Measurements from ENCODE around the gene DDX42. TPM values are rescaled to one million over a fixed set of nuclear protein-coding genes. Genes with fewer than 3 reads are reported as not detected.

The DDX42 gene
- total RNA-seq, 1 donor from 2014 or later = 104 TPM

DNA sequence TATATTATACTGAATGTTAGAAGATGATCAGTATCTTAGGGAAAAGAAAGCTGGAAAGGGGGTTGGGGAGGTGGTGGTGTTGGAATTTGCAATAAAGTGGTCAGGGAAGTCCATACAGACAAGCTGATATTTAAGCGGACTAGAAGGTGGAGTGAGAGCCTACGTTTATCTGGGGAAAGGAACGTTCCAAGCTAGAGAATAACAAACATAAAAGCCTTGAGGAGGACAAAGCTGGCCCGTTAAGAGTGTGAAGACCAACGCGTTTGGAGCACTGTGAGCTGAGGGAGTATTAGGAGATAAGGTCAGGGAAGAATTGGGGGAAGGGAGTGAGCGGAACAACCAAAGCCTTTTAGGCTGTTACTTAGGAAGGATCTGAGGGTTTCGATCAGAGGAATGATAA, 1.4 kb downstream of the DDX42 start:
- Mint-ChIP-seq H3K9me3 (no peaks in the 10 kb centered on the region), H3K27ac (peak overlapping the region; percentile 81), H3K4me1 (peaks cover 22% of the 10 kb centered on the region), H3K27me3 (ENCODE audit: insufficient read depth, low read depth) (no peaks in the 10 kb centered on the region), H3K4me3 (peak overlapping the region; percentile 99), H3K36me3 (peaks cover 10% of the 10 kb centered on the region)
- DNase-seq (ENCODE audit: low spot score) = peak; percentile 10
- no peaks in the 10 kb centered on the region for H3K9me3 ChIP-seq (ENCODE audit: low read depth)
- peaks cover 23% of the 10 kb centered on the region for H3F3A ChIP-seq (ENCODE audit: low read depth)
- TF ChIP-seq, protein P1, sequence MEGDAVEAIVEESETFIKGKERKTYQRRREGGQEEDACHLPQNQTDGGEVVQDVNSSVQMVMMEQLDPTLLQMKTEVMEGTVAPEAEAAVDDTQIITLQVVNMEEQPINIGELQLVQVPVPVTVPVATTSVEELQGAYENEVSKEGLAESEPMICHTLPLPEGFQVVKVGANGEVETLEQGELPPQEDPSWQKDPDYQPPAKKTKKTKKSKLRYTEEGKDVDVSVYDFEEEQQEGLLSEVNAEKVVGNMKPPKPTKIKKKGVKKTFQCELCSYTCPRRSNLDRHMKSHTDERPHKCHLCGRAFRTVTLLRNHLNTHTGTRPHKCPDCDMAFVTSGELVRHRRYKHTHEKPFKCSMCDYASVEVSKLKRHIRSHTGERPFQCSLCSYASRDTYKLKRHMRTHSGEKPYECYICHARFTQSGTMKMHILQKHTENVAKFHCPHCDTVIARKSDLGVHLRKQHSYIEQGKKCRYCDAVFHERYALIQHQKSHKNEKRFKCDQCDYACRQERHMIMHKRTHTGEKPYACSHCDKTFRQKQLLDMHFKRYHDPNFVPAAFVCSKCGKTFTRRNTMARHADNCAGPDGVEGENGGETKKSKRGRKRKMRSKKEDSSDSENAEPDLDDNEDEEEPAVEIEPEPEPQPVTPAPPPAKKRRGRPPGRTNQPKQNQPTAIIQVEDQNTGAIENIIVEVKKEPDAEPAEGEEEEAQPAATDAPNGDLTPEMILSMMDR (IDR thresholded peaks at IDR 0.05) = no peak
- peaks cover 8% of the 10 kb centered on the region for H3K4me1 ChIP-seq
- H3K27ac ChIP-seq = no peak overlapping the region
- peak overlapping the region; percentile 84 for H3K4me2 ChIP-seq
- H3K79me2 ChIP-seq (ENCODE audit: low read depth) = peaks cover 93% of the 10 kb centered on the region
- H3K4me3 ChIP-seq = peak overlapping the region; percentile 73
- peaks cover 73% of the 10 kb centered on the region for H4K20me1 ChIP-seq (ENCODE audit: low read depth)
- no peak overlapping the region for H2AFZ ChIP-seq (replicated peaks)
- H3K36me3 ChIP-seq = peaks cover 5% of the 10 kb centered on the region
- no peaks in the 10 kb centered on the region for H3K27me3 ChIP-seq
- H3K9ac ChIP-seq = peak overlapping the region; percentile 97

DNA sequence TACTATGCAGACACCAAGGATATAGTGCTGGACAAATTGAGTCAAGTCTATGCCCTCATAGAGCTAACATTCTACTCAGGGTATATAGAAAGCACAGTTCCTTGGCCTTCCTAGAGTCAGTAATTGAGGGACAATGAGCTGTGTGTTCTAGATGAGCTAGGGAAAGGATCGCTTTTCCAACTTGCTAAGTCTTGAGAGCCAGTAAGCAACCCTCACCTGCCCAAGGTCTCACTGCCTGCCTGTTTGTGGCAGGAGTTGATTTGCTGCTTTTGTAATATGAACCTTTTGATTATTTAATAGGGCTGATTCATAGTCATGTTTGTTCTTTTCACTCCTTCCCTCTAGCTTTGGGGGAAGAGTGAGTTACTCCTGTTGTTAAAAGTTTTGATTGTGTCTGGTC, 6.5 kb downstream of the DDX42 start:
- Histone ChIP-seq H2AFZ (replicated peaks) (no peak overlapping the region), H3K79me2 (ENCODE audit: low read depth) (peaks cover 100% of the 10 kb centered on the region), H3K4me2 (no peak overlapping the region), H3F3A (ENCODE audit: low read depth) (peaks cover 4% of the 10 kb centered on the region), H3K9ac (peak overlapping the region; percentile 8), H3K27me3 (no peaks in the 10 kb centered on the region), H3K4me1 (peaks cover 8% of the 10 kb centered on the region), H3K27ac (no peak overlapping the region), H3K4me3 (no peak overlapping the region), H3K9me3 (ENCODE audit: low read depth) (no peaks in the 10 kb centered on the region), H3K36me3 (peaks cover 5% of the 10 kb centered on the region), H4K20me1 (ENCODE audit: low read depth) (peaks cover 99% of the 10 kb centered on the region)
- no peak for DNase-seq (ENCODE audit: low spot score)
- no peak overlapping the region for H3K27ac Mint-ChIP-seq
- peaks cover 15% of the 10 kb centered on the region for H3K36me3 Mint-ChIP-seq
- TF ChIP-seq EZH2 (IDR thresholded peaks at IDR 0.05) (no peak), EZH2phosphoT487 (IDR thresholded peaks at IDR 0.05) (no peak)
- TF ChIP-seq, protein P1 (IDR thresholded peaks at IDR 0.05) = no peak
- no peaks in the 10 kb centered on the region for H3K9me3 Mint-ChIP-seq
- no peak overlapping the region for H3K4me3 Mint-ChIP-seq
- no peaks in the 10 kb centered on the region for H3K27me3 Mint-ChIP-seq (ENCODE audit: insufficient read depth, low read depth)
- peaks cover 7% of the 10 kb centered on the region for H3K4me1 Mint-ChIP-seq

DNA sequence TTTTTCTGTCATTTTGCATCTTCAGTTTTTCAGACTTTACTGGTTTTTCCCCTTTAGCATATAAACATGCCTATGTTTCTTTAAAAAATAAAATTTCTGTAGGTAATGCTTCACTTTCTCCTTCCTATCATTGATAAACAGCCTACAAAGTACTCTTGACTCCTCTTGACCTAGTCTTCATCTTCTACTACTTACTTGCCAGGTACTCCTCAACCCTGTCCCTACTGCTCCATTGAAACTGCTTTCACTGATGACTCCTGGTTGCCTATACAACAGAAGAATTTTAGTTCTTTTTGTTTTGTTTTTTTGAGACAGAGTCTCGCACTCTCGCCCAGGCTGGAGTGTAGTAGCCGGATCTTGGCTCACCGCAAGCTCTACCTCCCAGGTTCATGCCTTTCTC, 7.0 kb downstream of the DDX42 start:
- peaks cover 100% of the 10 kb centered on the region for H3K79me2 ChIP-seq (ENCODE audit: low read depth)
- no peak for DNase-seq (ENCODE audit: low spot score)
- no peaks in the 10 kb centered on the region for H3K9me3 ChIP-seq (ENCODE audit: low read depth)
- no peaks in the 10 kb centered on the region for H3K27me3 Mint-ChIP-seq (ENCODE audit: insufficient read depth, low read depth)
- no peak overlapping the region for H3K27ac ChIP-seq
- peaks cover 4% of the 10 kb centered on the region for H3F3A ChIP-seq (ENCODE audit: low read depth)
- H3K36me3 ChIP-seq = peaks cover 5% of the 10 kb centered on the region
- peaks cover 15% of the 10 kb centered on the region for H3K36me3 Mint-ChIP-seq
- H3K4me1 ChIP-seq = peaks cover 4% of the 10 kb centered on the region
- TF ChIP-seq EZH2 (IDR thresholded peaks at IDR 0.05) (no peak), EZH2phosphoT487 (IDR thresholded peaks at IDR 0.05) (no peak)
- TF ChIP-seq, protein P1 (IDR thresholded peaks at IDR 0.05) = no peak
- no peak overlapping the region for H3K4me2 ChIP-seq
- no peak overlapping the region for H2AFZ ChIP-seq (replicated peaks)
- no peak overlapping the region for H3K4me3 Mint-ChIP-seq
- no peaks in the 10 kb centered on the region for H3K9me3 Mint-ChIP-seq
- H3K9ac ChIP-seq = peak overlapping the region; percentile 8
- H4K20me1 ChIP-seq (ENCODE audit: low read depth) = peaks cover 99% of the 10 kb centered on the region
- H3K27ac Mint-ChIP-seq = no peak overlapping the region
- H3K27me3 ChIP-seq = no peaks in the 10 kb centered on the region
- H3K4me1 Mint-ChIP-seq = peaks cover 4% of the 10 kb centered on the region
- no peak overlapping the region for H3K4me3 ChIP-seq
